ENCODE data around the gene GADD45B.

GRCh38 chr19:2487842-2488241 lies 11.9 kb downstream of the GADD45B start:
- TF ChIP-seq POLR2AphosphoS5 (IDR thresholded peaks at IDR 0.05) (no peak), CTCF (IDR thresholded peaks at IDR 0.05) (no peak)
